Mesenchymal stem cell (in vitro differentiated cells and primary cell): ENCODE measurements around the gene C16orf82. TPM values are rescaled to one million over a fixed set of nuclear protein-coding genes. Genes with fewer than 3 reads are reported as not detected.

Experiments
- DNase-seq: peaks from one replicate; pipeline ENCODE4 v3.0.0-alpha.2; 2013
- H2AFZ ChIP-seq: one replicate; pipeline ENCODE4 v1.6.1; 2013; ENCODE audit warnings: low read depth, mild to moderate bottlenecking, control low read depth, inconsistent platforms, low read length, moderate library complexity
- H2AK5ac ChIP-seq: 2 replicates; pipeline ENCODE4 v1.6.1; 2013; ENCODE audit warnings: low read length, moderate library complexity, mild to moderate bottlenecking, inconsistent platforms; ENCODE audit not compliant: severe bottlenecking
- H2BK120ac ChIP-seq: one replicate; pipeline ENCODE4 v1.6.1; 2013; ENCODE audit warnings: low read depth, mild to moderate bottlenecking, inconsistent platforms, low read length, moderate library complexity
- H2BK12ac ChIP-seq, 2 experiments: one replicate each; pipeline ENCODE4 v1.6.1; 2013; ENCODE audit warnings: inconsistent platforms in 2 of 2, low read length in 2 of 2, mild to moderate bottlenecking in 2 of 2, moderate library complexity in 2 of 2, control low read depth in 1 of 2
- H2BK15ac ChIP-seq: one replicate; pipeline ENCODE4 v1.6.1; 2013; ENCODE audit warnings: mild to moderate bottlenecking, low read depth, inconsistent platforms; ENCODE audit not compliant: poor library complexity, severe bottlenecking
- H2BK5ac ChIP-seq: 2 replicates; pipeline ENCODE4 v1.6.1; 2013; ENCODE audit warnings: low read depth, mild to moderate bottlenecking, low read length, control low read depth, inconsistent platforms; ENCODE audit not compliant: poor library complexity, severe bottlenecking
- H3K14ac ChIP-seq, 2 experiments: one replicate each; pipeline ENCODE4 v1.6.1; 2013; ENCODE audit warnings: inconsistent platforms in 2 of 2, low read length in 2 of 2, control low read depth in 1 of 2, mild to moderate bottlenecking in 1 of 2, moderate library complexity in 1 of 2
- H3K18ac ChIP-seq, 2 experiments: one replicate each; pipeline ENCODE4 v1.6.1; 2013; ENCODE audit warnings: inconsistent platforms in 2 of 2, low read length in 2 of 2, control low read depth in 1 of 2, low read depth in 1 of 2, mild to moderate bottlenecking in 1 of 2
- H3K23ac ChIP-seq, 2 experiments: one replicate each; pipeline ENCODE4 v1.6.1; 2013; ENCODE audit warnings: inconsistent platforms in 2 of 2, low read length in 2 of 2, mild to moderate bottlenecking in 2 of 2, moderate library complexity in 2 of 2, control low read depth in 1 of 2
- H3K27ac ChIP-seq: 2 replicates; pipeline ENCODE4 v1.5.1; 2013; ENCODE audit warnings: mild to moderate bottlenecking, moderate library complexity, low read length, control low read depth, inconsistent platforms; ENCODE audit not compliant: poor library complexity, severe bottlenecking
- H3K27me3 ChIP-seq, 2 experiments: 2 replicates each; pipeline versions ENCODE4 v1.6.1 to v1.7.0; 2013; ENCODE audit warnings: low read length in 2 of 2, mild to moderate bottlenecking in 2 of 2, moderate library complexity in 2 of 2, control low read depth in 1 of 2, inconsistent platforms in 1 of 2; ENCODE audit not compliant: control insufficient read depth in 1 of 2, insufficient read depth in 1 of 2
- H3K36me3 ChIP-seq, 2 experiments: 2 replicates each; pipeline versions ENCODE4 v1.6.1 to v1.7.0; 2013; ENCODE audit warnings: low read length in 2 of 2, control low read depth in 1 of 2, inconsistent platforms in 1 of 2, low read depth in 1 of 2, mild to moderate bottlenecking in 1 of 2; ENCODE audit not compliant: insufficient read depth in 2 of 2, control insufficient read depth in 1 of 2
- H3K4ac ChIP-seq, 2 experiments: one replicate each; pipeline ENCODE4 v1.6.1; 2013; ENCODE audit warnings: inconsistent platforms in 2 of 2, low read length in 2 of 2, mild to moderate bottlenecking in 2 of 2, moderate library complexity in 2 of 2, control low read depth in 1 of 2, low read depth in 1 of 2
- H3K4me1 ChIP-seq: 2 replicates; pipeline ENCODE4 v1.6.1; 2013; ENCODE audit warnings: low read depth, low read length, control low read depth; ENCODE audit not compliant: control insufficient read depth, insufficient read depth
- H3K4me2 ChIP-seq: 2 replicates; pipeline ENCODE4 v1.6.1; 2013; ENCODE audit warnings: low read length, mild to moderate bottlenecking, inconsistent platforms; ENCODE audit not compliant: poor library complexity, severe bottlenecking
- H3K4me3 ChIP-seq, 2 experiments: 2 replicates each; pipeline versions ENCODE4 v1.5.1 to v1.7.0; 2013; ENCODE audit warnings: low read length in 2 of 2, mild to moderate bottlenecking in 2 of 2, control low read depth in 1 of 2, low read depth in 1 of 2; ENCODE audit not compliant: insufficient read depth in 1 of 2
- H3K79me1 ChIP-seq: replicated peaks from 2 replicates; pipeline ENCODE4 v1.6.1; 2013; ENCODE audit warnings: mild to moderate bottlenecking, control low read depth, low read length, inconsistent platforms; ENCODE audit not compliant: poor library complexity, severe bottlenecking
- H3K9ac ChIP-seq: 2 replicates; pipeline ENCODE4 v1.7.0; 2013; ENCODE audit warnings: mild to moderate bottlenecking, low read length, moderate library complexity
- H3K9me3 ChIP-seq: 2 replicates; pipeline ENCODE4 v1.7.0; 2013; ENCODE audit warnings: mild to moderate bottlenecking, low read length; ENCODE audit not compliant: control insufficient read depth
- H4K8ac ChIP-seq: one replicate; pipeline ENCODE4 v1.6.1; 2013; ENCODE audit warnings: inconsistent platforms, mild to moderate bottlenecking, low read length, moderate library complexity
- H4K91ac ChIP-seq: one replicate; pipeline ENCODE4 v1.6.1; 2013; ENCODE audit warnings: mild to moderate bottlenecking, low read length, inconsistent platforms
- WGBS: methylation state at CpG from one replicate; pipeline ENCODE4 v1.1.7; 2013; ENCODE audit warnings: mixed read lengths; 5-methylcytosine and 5-hydroxymethylcytosine counted together
- polyA plus RNA-seq, 2 experiments: library from polyadenylated mRNA; stranded (reverse); fragments of 200-250 nt; gene quantifications; one replicate each; pipeline ENCODE4 v1.2.3, GENCODE V29; 2013

Gene C16orf82
- not detected for polyA plus RNA-seq (2013, experiment 1 of 2)
- not detected for polyA plus RNA-seq (2013, experiment 2 of 2)

- Histone ChIP-seq H3K14ac (peak within 1 kb of the TSS in 1 of 2 experiments; percentile 70), H2BK12ac (no peak within 1 kb of the TSS), H2BK120ac (no peak within 1 kb of the TSS), H3K9me3 (no peaks in the 10 kb centered on the region), H2AK5ac (no peak within 1 kb of the TSS), H2BK15ac (no peak within 1 kb of the TSS), H3K4me2 (no peak within 1 kb of the TSS), H3K27ac (no peak within 1 kb of the TSS), H3K79me1 (no peaks in the 10 kb centered on the region), H4K8ac (no peak within 1 kb of the TSS), H2AFZ (no peak within 1 kb of the TSS), H3K27me3 (peaks cover 0 to 35% of the 10 kb centered on the region in 2 experiments), H3K9ac (no peak within 1 kb of the TSS), H3K4ac (no peak within 1 kb of the TSS), H4K91ac (peak within 1 kb of the TSS; percentile 47), H3K36me3 (no peaks in the 10 kb centered on the region), H3K4me1 (no peaks in the 10 kb centered on the region), H2BK5ac (no peak within 1 kb of the TSS), H3K4me3 (no peak within 1 kb of the TSS), H3K18ac (peak within 1 kb of the TSS in 1 of 2 experiments; percentile 16), H3K23ac (no peak within 1 kb of the TSS)
- WGBS = 63% methylated on average over 22 of the region's 22 CpGs
- no peak for DNase-seq
These were observed at the start of gene C16orf82 for GRCh38 chr16:27066668-27067537. Gene C16orf82 (plus strand): TSS chr16:27066927.

DNA sequence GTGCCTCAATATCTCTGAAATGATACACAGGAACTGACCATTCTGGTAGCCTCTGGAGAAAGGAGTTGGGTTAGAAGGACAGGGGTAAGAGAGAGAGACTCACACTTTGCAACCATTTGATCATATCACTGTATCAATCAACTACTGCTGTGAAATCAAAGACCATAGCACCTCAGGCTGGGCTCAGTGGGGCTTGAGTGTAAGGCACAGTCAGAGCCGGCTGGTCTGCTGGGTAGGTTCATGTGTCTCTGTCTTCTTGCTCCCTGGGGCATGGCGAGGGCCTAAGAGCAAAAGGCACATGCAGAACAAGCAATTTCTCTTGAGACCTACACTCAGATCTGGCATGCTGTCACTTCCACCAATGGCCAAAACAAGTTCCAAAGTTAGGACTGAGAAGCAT is 46.7 kb upstream of the C16orf82 start:
- H3K27me3 ChIP-seq = peaks cover 0 to 10% of the 10 kb centered on the region in 2 experiments
- H3K4ac ChIP-seq = no peak overlapping the region
- H3K9ac ChIP-seq = no peak overlapping the region
- WGBS = 69% methylated on average over 2 of the region's 2 CpGs
- no peak overlapping the region for H3K14ac ChIP-seq
- H3K36me3 ChIP-seq = no peaks in the 10 kb centered on the region
- no peak overlapping the region for H2BK15ac ChIP-seq
- H3K18ac ChIP-seq = no peak overlapping the region
- no peak overlapping the region for H2BK5ac ChIP-seq
- no peak overlapping the region for H3K23ac ChIP-seq
- DNase-seq = no peak
- no peak overlapping the region for H2BK12ac ChIP-seq
- H3K9me3 ChIP-seq = peaks cover 10% of the 10 kb centered on the region
- H4K8ac ChIP-seq = no peak overlapping the region
- no peak overlapping the region for H4K91ac ChIP-seq
- H2AK5ac ChIP-seq = no peak overlapping the region
- H3K4me3 ChIP-seq = no peak overlapping the region
- no peak overlapping the region for H3K4me2 ChIP-seq
- H2AFZ ChIP-seq = no peak overlapping the region
- H3K27ac ChIP-seq = no peak overlapping the region
- no peaks in the 10 kb centered on the region for H3K4me1 ChIP-seq
- H2BK120ac ChIP-seq = no peak overlapping the region
- no peaks in the 10 kb centered on the region for H3K79me1 ChIP-seq

DNA sequence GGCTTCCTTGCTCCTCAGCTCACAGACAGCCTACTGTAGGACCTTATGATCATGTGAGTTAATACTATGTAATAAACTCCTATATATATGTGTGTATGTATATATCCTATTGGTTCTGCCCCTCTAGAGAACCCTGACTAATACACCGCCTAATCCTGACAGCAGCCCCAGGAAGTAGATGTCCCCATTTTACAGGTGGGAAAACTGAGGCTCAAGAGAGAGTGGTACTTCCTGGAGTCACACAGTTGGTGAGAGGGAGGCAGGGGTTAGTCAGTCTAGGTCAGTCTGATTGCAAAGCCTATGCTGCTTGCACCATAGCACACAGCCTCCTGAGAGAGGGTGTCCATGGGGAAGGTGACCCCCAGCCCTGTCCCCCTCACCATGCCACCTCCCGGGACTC is 42.7 kb upstream of the C16orf82 start:
- no peak overlapping the region for H3K4me2 ChIP-seq
- no peak overlapping the region for H4K91ac ChIP-seq
- no peak overlapping the region for H3K23ac ChIP-seq
- no peak for DNase-seq
- no peak overlapping the region for H2BK5ac ChIP-seq
- no peak overlapping the region for H3K4ac ChIP-seq
- WGBS = 77% methylated on average over 1 of the region's 2 CpGs
- no peaks in the 10 kb centered on the region for H3K36me3 ChIP-seq
- no peak overlapping the region for H3K14ac ChIP-seq
- H3K9me3 ChIP-seq = peaks cover 8% of the 10 kb centered on the region
- H3K4me1 ChIP-seq = no peaks in the 10 kb centered on the region
- H2AFZ ChIP-seq = no peak overlapping the region
- H2BK120ac ChIP-seq = no peak overlapping the region
- H3K9ac ChIP-seq = no peak overlapping the region
- H3K27me3 ChIP-seq = peaks cover 0 to 4% of the 10 kb centered on the region in 2 experiments
- no peak overlapping the region for H2BK12ac ChIP-seq
- no peak overlapping the region for H2BK15ac ChIP-seq
- no peaks in the 10 kb centered on the region for H3K79me1 ChIP-seq
- H3K27ac ChIP-seq = no peak overlapping the region
- H4K8ac ChIP-seq = no peak overlapping the region
- H3K4me3 ChIP-seq = no peak overlapping the region
- no peak overlapping the region for H3K18ac ChIP-seq
- no peak overlapping the region for H2AK5ac ChIP-seq

DNA sequence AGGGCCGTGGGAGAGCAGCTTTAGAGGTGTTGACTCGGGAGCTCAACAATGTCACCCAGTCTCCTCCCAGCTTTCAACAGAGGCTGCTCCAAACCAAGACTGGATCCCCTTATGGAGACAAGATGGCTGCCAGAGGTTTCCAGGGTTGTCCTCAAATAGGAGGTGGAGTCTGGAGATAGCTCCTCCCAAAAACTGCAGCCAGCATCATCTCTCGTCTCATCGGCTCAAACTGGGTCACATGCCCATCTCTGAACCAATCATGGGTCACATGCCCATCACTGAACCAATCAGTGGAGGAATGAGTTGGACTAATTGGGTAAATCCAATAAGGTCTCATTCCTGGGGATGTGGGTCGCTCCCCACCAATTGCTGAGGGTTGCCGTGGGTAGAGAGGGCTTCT is 41.1 kb upstream of the C16orf82 start:
- H3K9me3 ChIP-seq = no peaks in the 10 kb centered on the region
- H4K8ac ChIP-seq = no peak overlapping the region
- no peak overlapping the region for H2BK5ac ChIP-seq
- H3K14ac ChIP-seq = no peak overlapping the region
- H3K79me1 ChIP-seq = no peaks in the 10 kb centered on the region
- no peaks in the 10 kb centered on the region for H3K36me3 ChIP-seq
- DNase-seq = no peak
- H3K9ac ChIP-seq = no peak overlapping the region
- no peak overlapping the region for H3K4me3 ChIP-seq
- H2AFZ ChIP-seq = no peak overlapping the region
- H2BK12ac ChIP-seq = no peak overlapping the region
- H3K4me1 ChIP-seq = no peaks in the 10 kb centered on the region
- WGBS = 88% methylated on average over 3 of the region's 6 CpGs
- no peak overlapping the region for H3K27ac ChIP-seq
- H2AK5ac ChIP-seq = no peak overlapping the region
- no peak overlapping the region for H3K23ac ChIP-seq
- no peak overlapping the region for H3K4ac ChIP-seq
- no peak overlapping the region for H4K91ac ChIP-seq
- no peak overlapping the region for H2BK120ac ChIP-seq
- no peak overlapping the region for H2BK15ac ChIP-seq
- H3K4me2 ChIP-seq = no peak overlapping the region
- peaks cover 0 to 9% of the 10 kb centered on the region in 2 experiments for H3K27me3 ChIP-seq
- H3K18ac ChIP-seq = no peak overlapping the region
